K562 (cell line): ENCODE results near the gene PRTN3. TPM values are rescaled to one million over a fixed set of nuclear protein-coding genes. Genes with fewer than 3 reads are reported as not detected.

Source experiments
- ATAC-seq: fragments of 200-7000 bp; cut with Tn5 transposase; 3 replicates; pipeline ENCODE4 v1.9.1; 2020; ENCODE audit warnings: moderate library complexity
- BruUV-seq: library from RNA; stranded (reverse); fragments of 400-500 nt; replicated peaks from 2 replicates; lab custom pipeline; 2021; lab: Mats Ljungman, UMichigan
- CTCF ChIA-PET: fragments of 300-600 bp; formaldehyde crosslinking; extraction: SDS; loops from one replicate; lab custom pipeline; 2021; ENCODE audit warnings: low intra/inter-chr PET ratio; lab: Yijun Ruan, JAX
- POLR2A ChIA-PET: fragments of 300-600, 350-650 bp; sonication (Branson Sonifier 250); formaldehyde crosslinking; extraction: SDS; loops from one replicate; lab custom pipeline; 2021; ENCODE audit warnings: antibody characterized with exemption, inconsistent platforms; lab: Yijun Ruan, JAX
- DNase-seq, 4 experiments: peaks; one replicate each; pipeline versions ENCODE4 v3.0.0 to v3.0.0-alpha.2; 2011 to 2018; ENCODE audit warnings: low spot score in 3 of 4, mixed read lengths in 3 of 4; ENCODE audit errors: extremely low read depth in 1 of 4
- FAIRE-seq: peaks from 2 replicates; lab custom pipeline; 2011; peaks lifted over from hg19 to GRCh38; lab: Jason Lieb, UNC
- H2AFZ ChIP-seq: 2 replicates; pipeline ENCODE4 v1.6.0; 2011; ENCODE audit warnings: low read depth, low read length, control low read depth, inconsistent platforms
- H3K27ac ChIP-seq: fragments of 200-600 bp; 3 replicates; pipeline ENCODE4 v1.8.0; 2011; ENCODE audit warnings: low read depth, mild to moderate bottlenecking, control low read depth, inconsistent platforms, low read length, moderate library complexity, mixed read lengths; ENCODE audit errors: extremely low read depth
- H3K27me3 ChIP-seq, 2 experiments: fragments of 300-600 bp in 1 of 2; 2 replicates in 1 of 2; 3 replicates in 1 of 2; pipeline versions ENCODE4 v1.6.0 to v1.8.0; 2011; ENCODE audit warnings: inconsistent platforms in 2 of 2, low read length in 2 of 2, mild to moderate bottlenecking in 1 of 2, mixed read lengths in 1 of 2, moderate library complexity in 1 of 2; ENCODE audit not compliant: control insufficient read depth in 2 of 2, insufficient read depth in 2 of 2
- H3K36me3 ChIP-seq: fragments of 300-600 bp; 3 replicates; pipeline ENCODE4 v1.8.0; 2011; ENCODE audit warnings: mild to moderate bottlenecking, low read length, inconsistent platforms; ENCODE audit not compliant: control insufficient read depth, insufficient read depth
- H3K4me1 ChIP-seq, 2 experiments: fragments of 200-600 bp in 1 of 2; replicated peaks in 1 of 2; 2 replicates in 1 of 2; 3 replicates in 1 of 2; pipeline versions ENCODE4 v1.5.1 to v1.8.0; 2011; ENCODE audit warnings: inconsistent platforms in 2 of 2, low read length in 2 of 2, mild to moderate bottlenecking in 1 of 2, mixed read lengths in 1 of 2, moderate library complexity in 1 of 2; ENCODE audit not compliant: control insufficient read depth in 2 of 2, insufficient read depth in 2 of 2
- H3K4me2 ChIP-seq: 2 replicates; pipeline ENCODE4 v1.6.1; 2011; ENCODE audit warnings: low read length, control low read depth, inconsistent platforms, mixed read lengths; ENCODE audit not compliant: insufficient read depth
- H3K4me3 ChIP-seq: fragments of 200-600 bp; sonication (generic), shearing (Covaris generic); 2 replicates; pipeline ENCODE4 v1.5.1; 2016; ENCODE audit warnings: control low read depth, inconsistent platforms
- H3K79me2 ChIP-seq: fragments of 200-600 bp; 3 replicates; pipeline ENCODE4 v1.8.0; 2011; ENCODE audit warnings: low read length, inconsistent platforms; ENCODE audit not compliant: control insufficient read depth, insufficient read depth
- H3K9ac ChIP-seq, 2 experiments: 2 replicates each; pipeline versions ENCODE4 v1.6.0 to v1.6.1; 2011; ENCODE audit warnings: low read depth in 2 of 2, low read length in 2 of 2, control low read depth in 1 of 2, inconsistent platforms in 1 of 2, mild to moderate bottlenecking in 1 of 2, mixed read lengths in 1 of 2; ENCODE audit not compliant: insufficient read depth in 1 of 2
- H3K9me1 ChIP-seq: one replicate; pipeline ENCODE4 v1.6.0; 2011; ENCODE audit warnings: inconsistent platforms, mild to moderate bottlenecking, low read length, moderate library complexity; ENCODE audit not compliant: control insufficient read depth, insufficient read depth
- H3K9me3 ChIP-seq: replicated peaks from 2 replicates; pipeline ENCODE4 v1.5.1; 2011; ENCODE audit warnings: low read depth, low read length, inconsistent platforms; ENCODE audit not compliant: control insufficient read depth, insufficient read depth
- H4K20me1 ChIP-seq: replicated peaks from 2 replicates; pipeline ENCODE4 v1.6.1; 2011; ENCODE audit warnings: low read length, inconsistent platforms, mixed read lengths; ENCODE audit not compliant: control insufficient read depth, insufficient read depth
- AFF1 ChIP-seq, 2 experiments: fragments of 450-650 bp; IDR thresholded peaks; 2 replicates each; pipeline ENCODE4 v1.6.1; 2018; ENCODE audit warnings: mild to moderate bottlenecking in 2 of 2, low read depth in 1 of 2; ENCODE audit not compliant: partially characterized antibody in 2 of 2
- DDX20 ChIP-seq: fragments of 450-650 bp; IDR thresholded peaks from 2 replicates; pipeline ENCODE4 v1.6.1; 2016; ENCODE audit warnings: missing genetic modification characterization, low read depth, mild to moderate bottlenecking, missing compliant biosample characterization, moderate library complexity
- ELF2 ChIP-seq: fragments of 250-450 bp; sonication (Bioruptor Pico); IDR thresholded peaks from 2 replicates; pipeline ENCODE4 v1.5.0; 2021; ENCODE audit warnings: mild to moderate bottlenecking
- FOXK1 ChIP-seq: sonication (generic); formaldehyde crosslinking; IDR thresholded peaks from 2 replicates; pipeline ENCODE4 v1.8.0; 2022; ENCODE audit warnings: missing genetic modification reagents, mild to moderate bottlenecking, borderline replicate concordance
- GABPA ChIP-seq: fragments of 200-800 bp; sonication (Bioruptor generic); conservative IDR thresholded peaks from 2 replicates; pipeline ENCODE4 v1.6.1; 2016; ENCODE audit warnings: low read depth, missing genetic modification characterization, missing compliant biosample characterization
- HNRNPL ChIP-seq: fragments of 200-400 bp; formaldehyde crosslinking; IDR thresholded peaks from 2 replicates; pipeline ENCODE4 v1.6.1; 2017; ENCODE audit warnings: low read depth, mild to moderate bottlenecking, low read length
- KDM4B ChIP-seq, 2 experiments: fragments of 450-650 bp in 1 of 2; sonication (generic) in 1 of 2; IDR thresholded peaks; 2 replicates each; pipeline ENCODE4 v1.6.1; 2016 to 2017; ENCODE audit warnings: borderline replicate concordance in 2 of 2, antibody characterized with exemption in 1 of 2, low read depth in 1 of 2, mild to moderate bottlenecking in 1 of 2
- MTA2 ChIP-seq: fragments of 450-650 bp; IDR thresholded peaks from 2 replicates; pipeline ENCODE4 v1.6.1; 2016; ENCODE audit warnings: low read depth
- NONO ChIP-seq, 2 experiments: fragments of 200-400 bp in 1 of 2; fragments of 450-650 bp in 1 of 2; formaldehyde crosslinking in 1 of 2; IDR thresholded peaks; 2 replicates each; pipeline ENCODE4 v1.6.1; 2017; ENCODE audit warnings: low read depth in 2 of 2, mild to moderate bottlenecking in 2 of 2, moderate library complexity in 2 of 2, low read length in 1 of 2
- PPARD ChIP-seq: fragments of 250-450 bp; sonication (Bioruptor Pico); IDR thresholded peaks from 2 replicates; pipeline ENCODE4 v1.8.0; 2022; ENCODE audit warnings: inconsistent platforms, mild to moderate bottlenecking, moderate library complexity
- RBFOX2 ChIP-seq: fragments of 200-400 bp; formaldehyde crosslinking; IDR thresholded peaks from 2 replicates; pipeline ENCODE4 v1.6.1; 2017; ENCODE audit warnings: low read depth, mild to moderate bottlenecking, low read length, moderate library complexity
- ZFPM2 ChIP-seq: fragments of 250-450 bp; sonication (Bioruptor Pico); IDR thresholded peaks from 2 replicates; pipeline ENCODE4 v1.5.1; 2022; ENCODE audit warnings: mild to moderate bottlenecking
- ZFX ChIP-seq: sonication (generic); formaldehyde crosslinking; IDR thresholded peaks from 2 replicates; pipeline ENCODE4 v1.8.0; 2022; ENCODE audit warnings: mild to moderate bottlenecking, missing genetic modification reagents, moderate library complexity
- WGBS: fragments of 100-300 bp; shearing (Covaris generic); methylation state at CpG from one replicate; pipeline ENCODE4 v1.1.6; 2016; ENCODE audit warnings: low coverage, mixed read lengths; ENCODE audit not compliant: insufficient coverage; ENCODE audit errors: missing lambda C conversion rate; 5-methylcytosine and 5-hydroxymethylcytosine counted together
- in situ Hi-C: fragments of 300-500 bp; cut with MboI; formaldehyde crosslinking; loops from 4 replicates; pipeline ENCODE4 v1.15.0; 2018; ENCODE audit warnings: inconsistent platforms, mixed read lengths
- intact Hi-C: fragments of 100-400 bp; cut with micrococcal nuclease; formaldehyde crosslinking; loops from 2 replicates; pipeline ENCODE4 v1.14.2; 2022
- polyA plus RNA-seq, 8 experiments: library from polyadenylated mRNA; depleted of rRNA in 4 of 8; stranded (reverse) in 5 of 8; unstranded in 3 of 8; fragments of >200 nt; fragmentation: Nextera tagmentation in 2 of 8; fragmentation: Illumina TruSeq in 1 of 8; extraction: Ambion mirVana in 2 of 8; extraction: Trizol in 1 of 8; gene quantifications; 2 replicates each; pipeline versions ENCODE4 v1.2.1 to v1.2.3, GENCODE V29; 2011 to 2014; ENCODE audit warnings: inconsistent platforms in 1 of 8, missing spikeins in 1 of 8
- total RNA-seq, 7 experiments: library from RNA; depleted of rRNA in 6 of 7; stranded (reverse); fragments of >200 nt in 6 of 7; fragmentation: Illumina TruSeq in 2 of 7; extraction: Trizol in 2 of 7; gene quantifications; 2 replicates each; pipeline versions ENCODE4 v1.2.1 to v1.2.3, GENCODE V29; 2011 to 2021; ENCODE audit warnings: low replicate concordance in 1 of 7

The PRTN3 gene
- total and polyA plus RNA-seq, 9 of the 15 experiments (the other 6 are each of a cell fraction or from before 2014, with no cell fraction given) = 0.14 to 0.86 (median 0.43) TPM; not detected in 3

GRCh38 chr19:882871-883497 lies 42.2 kb downstream of the PRTN3 start:
- TF ChIP-seq HNRNPL = peak; percentile 90
- TF ChIP-seq KDM4B (IDR thresholded peaks at IDR 0.05; ENCODE audit: borderline replicate concordance in 2 of 2, low read depth in 1 of 2) = no peak
- no peak for TF ChIP-seq NONO (IDR thresholded peaks at IDR 0.05; ENCODE audit: low read depth in 2 of 2, low read length in 1 of 2)
- TF ChIP-seq ZFPM2 = no peak
- no peak for TF ChIP-seq PPARD (CRISPR knock-in tag)
- no peak for TF ChIP-seq ZFX (CRISPR knock-in tag)
- no peak for TF ChIP-seq AFF1 (IDR thresholded peaks at IDR 0.05; ENCODE audit: low read depth in 1 of 2, partially characterized antibody in 2 of 2)
- TF ChIP-seq FOXK1 (CRISPR knock-in tag) = no peak
- no peak for TF ChIP-seq GABPA (tag)
- TF ChIP-seq MTA2 = no peak
- TF ChIP-seq DDX20 (tag) = no peak
- TF ChIP-seq RBFOX2 = peak; percentile 39
- TF ChIP-seq ELF2 (CRISPR knock-in tag) = no peak
- Histone ChIP-seq H3K4me3 (no peak overlapping the region), H3K4me2 (no peak overlapping the region), H3K27me3 (no peaks in the 10 kb centered on the region), H3K79me2 (peaks cover 6% of the 10 kb centered on the region; the same call in 1 of the 3 replicates), H3K4me1 (peaks cover 0 to 51% of the 10 kb centered on the region in 2 experiments; a peak in 2 of 5 replicates), H3K27ac (no peak overlapping the region), H3K36me3 (peaks cover 71% of the 10 kb centered on the region), H3K9ac (no peak overlapping the region), H4K20me1 (no peaks in the 10 kb centered on the region; the same call in 1 of the 2 replicates), H2AFZ (no peak overlapping the region), H3K9me1 (no peaks in the 10 kb centered on the region), H3K9me3 (no peaks in the 10 kb centered on the region)
- no peak for DNase-seq
- no peak for ATAC-seq
- WGBS = 92% methylated on average over 9 of the region's 30 CpGs
- no peak for FAIRE-seq
- in situ Hi-C loops (no loop called here), intact Hi-C loops (no loop called here)
- CTCF ChIA-PET = no interaction called here
- POLR2A ChIA-PET = interaction anchor here (0.5 to 1.5 kb wide), 3 partner anchors 8 to 13 kb away, joined by 3 to 11 read pairs (median 6); partner anchors contain the start of genes MED16 and RNU6-9
- no TSS peak for BruUV-seq
